HEK293T (cell line): Measurements from ENCODE around the gene TPRA1.

Source experiments
- CTCF ChIA-PET: fragments of 350-600 bp; formaldehyde crosslinking; extraction: SDS; loops from one replicate; lab custom pipeline; 2021; ENCODE audit warnings: antibody characterized with exemption, inconsistent platforms; lab: Yijun Ruan, JAX
- POLR2A ChIA-PET: fragments of 350-600 bp; formaldehyde crosslinking; extraction: SDS; loops from one replicate; lab custom pipeline; 2020; ENCODE audit warnings: antibody characterized with exemption, inconsistent platforms; lab: Yijun Ruan, JAX
- DNase-seq: peaks from one replicate; pipeline ENCODE4 v3.0.0; 2012; ENCODE audit warnings: mixed read lengths; ENCODE audit errors: extremely low spot score
- ARNT ChIP-seq: fragments of 450-650 bp; IDR thresholded peaks from 2 replicates; pipeline ENCODE4 v1.6.1; 2017; ENCODE audit warnings: mild to moderate bottlenecking
- BHLHE40 ChIP-seq: fragments of 450-650 bp; IDR thresholded peaks from 2 replicates; pipeline ENCODE4 v1.6.1; 2016; ENCODE audit warnings: mild to moderate bottlenecking, moderate library complexity, borderline replicate concordance
- CTBP1 ChIP-seq: fragments of 450-650 bp; IDR thresholded peaks from 2 replicates; pipeline ENCODE4 v1.6.1; 2016; ENCODE audit warnings: borderline replicate concordance
- ELF4 ChIP-seq: fragments of 450-650 bp; IDR thresholded peaks from 2 replicates; pipeline ENCODE4 v1.6.1; 2017; ENCODE audit warnings: antibody characterized with exemption
- FOXA1 ChIP-seq: fragments of 450-650 bp; IDR thresholded peaks from 2 replicates; pipeline ENCODE4 v1.6.1; 2016; ENCODE audit warnings: mild to moderate bottlenecking
- FOXK2 ChIP-seq: fragments of 450-650 bp; IDR thresholded peaks from 2 replicates; pipeline ENCODE4 v1.6.1; 2016; ENCODE audit warnings: mild to moderate bottlenecking
- FOXM1 ChIP-seq: fragments of 450-650 bp; IDR thresholded peaks from 2 replicates; pipeline ENCODE4 v1.6.1; 2017; ENCODE audit warnings: mild to moderate bottlenecking, borderline replicate concordance
- HDGF ChIP-seq: fragments of 450-650 bp; IDR thresholded peaks from 2 replicates; pipeline ENCODE4 v1.6.1; 2017; ENCODE audit warnings: antibody characterized with exemption, borderline replicate concordance
- L3MBTL2 ChIP-seq: fragments of 450-650 bp; conservative IDR thresholded peaks from 2 replicates; pipeline ENCODE4 v1.6.1; 2016; ENCODE audit warnings: mild to moderate bottlenecking
- LEF1 ChIP-seq: fragments of 450-650 bp; IDR thresholded peaks from 2 replicates; pipeline ENCODE4 v1.6.1; 2017; ENCODE audit warnings: mild to moderate bottlenecking, borderline replicate concordance
- NFRKB ChIP-seq: fragments of 450-650 bp; IDR thresholded peaks from 2 replicates; pipeline ENCODE4 v1.6.1; 2016; ENCODE audit warnings: mild to moderate bottlenecking, moderate library complexity
- SP1 ChIP-seq: fragments of 450-650 bp; IDR thresholded peaks from 2 replicates; pipeline ENCODE4 v1.6.1; 2017
- SUZ12 ChIP-seq: fragments of 450-650 bp; IDR thresholded peaks from 2 replicates; pipeline ENCODE4 v1.6.1; 2016; ENCODE audit warnings: mild to moderate bottlenecking
- TARDBP ChIP-seq: fragments of 450-650 bp; IDR thresholded peaks from 2 replicates; pipeline ENCODE4 v1.6.1; 2016
- ZNF384 ChIP-seq: fragments of 450-650 bp; IDR thresholded peaks from 2 replicates; pipeline ENCODE4 v1.6.1; 2016
- TF ChIP-seq, protein P1 (sequence below): fragments of 450-650 bp; IDR thresholded peaks from 2 replicates; pipeline ENCODE4 v1.6.1; 2016

Gene TPRA1

DNA sequence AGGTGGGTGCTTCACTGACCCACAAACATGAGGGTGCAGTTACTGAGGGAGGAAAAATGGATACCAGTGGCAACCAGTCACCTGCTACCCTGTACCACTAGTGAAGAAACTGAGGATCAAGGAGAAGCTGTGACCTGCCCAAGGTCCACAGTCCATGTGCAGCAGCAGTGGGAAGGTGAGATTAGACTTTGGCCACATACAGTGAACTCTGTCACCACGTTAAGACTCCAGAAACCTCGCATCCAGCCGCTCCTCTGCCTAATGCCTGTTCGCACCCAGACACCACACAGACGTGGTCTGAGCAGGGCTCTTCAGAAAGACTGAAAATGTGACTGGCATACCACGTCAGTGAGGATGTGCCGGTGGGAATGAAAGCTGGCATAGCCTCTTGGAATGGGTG lies 20.0 kb downstream of the TPRA1 start:
- no peak for DNase-seq
- no peak for TF ChIP-seq L3MBTL2
- TF ChIP-seq, protein P1, sequence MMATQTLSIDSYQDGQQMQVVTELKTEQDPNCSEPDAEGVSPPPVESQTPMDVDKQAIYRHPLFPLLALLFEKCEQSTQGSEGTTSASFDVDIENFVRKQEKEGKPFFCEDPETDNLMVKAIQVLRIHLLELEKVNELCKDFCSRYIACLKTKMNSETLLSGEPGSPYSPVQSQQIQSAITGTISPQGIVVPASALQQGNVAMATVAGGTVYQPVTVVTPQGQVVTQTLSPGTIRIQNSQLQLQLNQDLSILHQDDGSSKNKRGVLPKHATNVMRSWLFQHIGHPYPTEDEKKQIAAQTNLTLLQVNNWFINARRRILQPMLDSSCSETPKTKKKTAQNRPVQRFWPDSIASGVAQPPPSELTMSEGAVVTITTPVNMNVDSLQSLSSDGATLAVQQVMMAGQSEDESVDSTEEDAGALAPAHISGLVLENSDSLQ, result no peak
- TF ChIP-seq FOXK2, result no peak
- no peak for TF ChIP-seq ELF4
- no peak for TF ChIP-seq ARNT
- TF ChIP-seq TARDBP, result no peak
- TF ChIP-seq SUZ12, result no peak
- ChIA-PET CTCF (no interaction called here), POLR2A (no interaction called here)

DNA sequence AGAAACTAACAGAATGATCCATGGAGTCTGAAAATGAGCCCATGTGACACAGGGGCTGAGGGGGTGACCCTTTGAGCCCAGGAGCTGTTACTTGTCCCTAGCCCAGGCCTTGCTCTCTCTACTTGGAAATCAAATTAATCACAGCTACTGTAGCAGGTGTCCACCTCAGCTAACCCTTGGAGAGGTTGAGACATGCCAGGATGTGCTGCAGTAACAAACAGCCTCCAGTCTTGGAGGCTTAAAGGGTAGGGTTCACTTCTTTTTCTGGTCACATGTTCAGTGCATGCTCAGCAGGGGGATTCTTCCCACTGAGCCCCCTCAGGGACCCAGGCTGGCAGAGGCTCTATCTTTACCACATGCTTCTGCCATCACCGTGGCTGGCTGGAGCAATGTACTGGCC lies 21.4 kb downstream of the TPRA1 start:
- TF ChIP-seq NFRKB (no peak), FOXA1 (no peak), ELF4 (no peak), ARNT (no peak), FOXK2 (no peak), TARDBP (no peak), L3MBTL2 (no peak), FOXM1 (no peak), ZNF384 (no peak), BHLHE40 (no peak)
- TF ChIP-seq, protein P1, result no peak
- DNase-seq, result no peak
- ChIA-PET CTCF (no interaction called here), POLR2A (no interaction called here)

DNA sequence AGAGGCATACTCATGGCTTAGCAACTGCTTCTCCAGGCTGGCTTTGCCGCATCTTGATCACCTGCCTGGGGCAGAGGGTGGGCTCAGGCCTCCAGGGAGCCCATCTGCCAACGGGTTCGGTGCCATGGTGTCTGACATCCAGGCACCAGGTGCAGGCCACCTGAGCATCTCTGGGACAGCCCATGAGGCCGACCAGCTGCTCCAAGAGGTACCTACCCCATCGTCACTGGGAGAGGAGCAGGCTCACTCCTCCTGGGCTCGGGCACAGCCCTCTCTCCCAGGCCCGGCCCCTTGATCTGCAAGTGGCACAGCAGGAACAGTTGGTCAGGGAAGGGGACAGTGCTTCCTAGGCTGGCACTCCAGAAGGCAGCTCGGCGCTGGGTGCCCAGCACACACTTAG lies 21.9 kb downstream of the TPRA1 start:
- POLR2A ChIA-PET, result no interaction called here
- no peak for DNase-seq
- TF ChIP-seq SUZ12 (no peak), ARNT (no peak), FOXM1 (no peak), L3MBTL2 (no peak)
- CTCF ChIA-PET, result no interaction called here

DNA sequence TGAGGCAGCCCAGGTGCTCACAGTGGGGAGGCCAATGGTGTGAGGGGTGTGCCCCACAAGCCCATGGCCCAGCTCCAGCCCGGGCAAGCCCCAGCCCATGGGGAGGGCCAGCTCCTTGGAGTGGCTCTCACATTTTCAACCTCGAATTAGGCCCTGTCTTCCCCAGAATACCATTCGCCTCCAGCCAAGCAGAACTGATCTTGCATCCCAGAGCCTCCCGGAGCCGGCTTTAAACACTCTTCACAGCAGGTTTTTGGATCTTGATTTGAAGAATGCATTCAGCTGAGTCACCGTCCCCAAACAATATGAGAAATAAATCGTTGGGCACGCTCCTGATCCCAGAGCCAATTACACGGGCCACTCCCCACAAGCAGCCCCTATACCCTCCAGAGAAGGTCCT lies 23.7 kb downstream of the TPRA1 start:
- TF ChIP-seq, protein P1, result no peak
- TF ChIP-seq BHLHE40, result no peak
- no peak for TF ChIP-seq FOXM1
- no peak for TF ChIP-seq LEF1
- TF ChIP-seq TARDBP, result no peak
- TF ChIP-seq SP1, result no peak
- TF ChIP-seq NFRKB, result no peak
- no peak for DNase-seq
- ChIA-PET POLR2A (no interaction called here), CTCF (no interaction called here)

DNA sequence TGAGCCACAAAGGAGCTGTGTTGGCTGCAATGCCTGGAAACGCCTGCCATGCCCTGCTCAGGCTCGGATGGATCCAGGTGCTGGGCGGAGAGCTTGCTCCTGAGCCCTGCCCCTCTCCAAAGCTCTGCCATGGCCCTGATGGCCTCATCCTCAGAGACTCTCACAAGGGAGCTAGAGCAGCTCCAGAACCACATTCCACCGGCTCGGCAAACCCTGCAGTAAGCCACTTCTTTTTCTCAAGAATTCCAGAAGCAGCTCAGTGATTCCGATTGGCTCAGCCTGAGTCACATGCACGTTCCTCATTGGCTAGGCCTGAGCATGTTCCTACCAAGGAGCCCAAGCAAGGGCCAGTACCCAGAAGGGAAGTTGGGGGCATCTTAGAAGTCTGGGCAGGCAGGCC lies 24.8 kb downstream of the TPRA1 start:
- ChIA-PET POLR2A (interaction anchor here (0.7 kb wide), 1 partner anchor 33 kb away, joined by 3 read pairs; the partner anchor contains the start of gene MCM2), CTCF (interaction anchor here (2.8 kb wide), 1 partner anchor 10 kb away, joined by 9 read pairs; no protein-coding TSS in a partner anchor)
- no peak for TF ChIP-seq TARDBP
- TF ChIP-seq SP1, result no peak
- TF ChIP-seq HDGF, result no peak
- TF ChIP-seq SUZ12, result no peak
- TF ChIP-seq, protein P1, result no peak

DNA sequence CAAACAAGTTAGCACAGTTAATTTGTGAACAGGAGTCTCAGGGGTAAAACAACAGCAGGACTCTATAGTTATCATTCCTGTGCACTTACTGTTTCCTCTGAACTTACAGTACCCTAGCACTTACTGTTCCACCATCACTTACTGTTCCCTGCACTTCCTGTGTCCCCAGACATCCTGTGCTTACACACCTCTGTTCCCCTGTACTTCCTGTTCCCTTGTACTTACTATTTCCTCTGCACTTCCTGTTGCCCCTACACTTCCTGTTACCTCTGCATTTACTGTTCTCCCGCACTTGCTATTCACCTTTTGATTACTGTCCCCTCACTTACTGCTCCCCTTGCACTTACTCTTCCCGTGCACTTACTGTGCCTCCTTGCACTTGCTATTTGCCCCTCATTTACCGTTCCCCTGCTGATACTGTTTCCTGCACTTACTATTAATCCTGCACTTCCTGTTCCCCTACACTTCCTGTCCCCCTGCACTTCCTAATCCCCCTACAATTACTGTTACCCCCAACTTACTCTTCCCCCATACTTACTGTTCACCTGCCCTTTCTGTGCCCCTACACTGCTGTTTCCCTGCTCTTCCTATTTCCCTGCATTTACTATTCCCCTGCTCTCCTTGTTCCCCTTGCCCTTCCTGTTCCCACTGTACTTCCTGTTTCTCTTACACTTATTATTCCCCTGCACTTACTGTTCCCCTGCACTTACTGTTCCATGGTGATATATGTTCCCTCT lies 30.3 kb downstream of the TPRA1 start:
- TF ChIP-seq TARDBP (no peak), CTBP1 (0 out of 2 replicates have a peak, but pooled peaks have one; percentile 7)
- ChIA-PET POLR2A (no interaction called here), CTCF (no interaction called here)
- no peak for DNase-seq

More for the DNA sequence above, 24.8 kb downstream of the TPRA1 start:
- no peak for DNase-seq

DNA sequence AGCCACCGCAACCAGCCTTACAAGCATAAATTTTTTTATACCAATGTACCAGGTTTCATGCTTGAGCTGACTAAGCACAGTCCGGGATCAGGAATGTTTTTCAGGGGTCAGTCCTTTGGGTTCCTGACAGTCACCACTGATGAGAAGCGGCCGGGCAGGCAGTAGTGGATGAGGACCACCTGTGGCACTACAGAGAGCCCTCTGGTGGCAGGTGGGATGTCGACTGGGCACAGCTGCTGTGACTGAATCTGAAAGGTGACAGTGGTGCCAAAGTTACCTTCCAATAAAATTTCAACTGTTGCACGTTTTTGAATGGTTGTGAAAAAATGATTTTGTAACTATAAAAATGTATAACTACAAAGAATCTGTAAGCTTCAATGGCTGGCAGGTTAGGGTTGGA lies 34.0 kb downstream of the TPRA1 start:
- no peak for DNase-seq
- ChIA-PET POLR2A (no interaction called here), CTCF (no interaction called here)
- no peak for TF ChIP-seq NFRKB
